KMS-11 (cell line): ENCODE results near the gene IRF2BPL.

ENCODE experiments used
- H2AFZ ChIP-seq: fragments of 200-600 bp; sonication (generic); 2 replicates; pipeline ENCODE4 v1.6.1; 2016; ENCODE audit warnings: antibody characterized with exemption, mixed run types, low read depth
- H3K27ac ChIP-seq: fragments of 200-600 bp; sonication (generic); 2 replicates; pipeline ENCODE4 v1.6.1; 2016; ENCODE audit warnings: mild to moderate bottlenecking, mixed run types
- H3K27me3 ChIP-seq: fragments of 200-600 bp; sonication (generic); 2 replicates; pipeline ENCODE4 v1.6.1; 2017; ENCODE audit warnings: mild to moderate bottlenecking, low read depth, mixed run types, moderate library complexity; ENCODE audit not compliant: insufficient read depth
- H3K36me3 ChIP-seq: fragments of 200-600 bp; sonication (generic); 2 replicates; pipeline ENCODE4 v1.6.1; 2017; ENCODE audit warnings: mild to moderate bottlenecking, mixed run types; ENCODE audit not compliant: insufficient read depth
- H3K4me1 ChIP-seq: fragments of 200-600 bp; sonication (generic); 2 replicates; pipeline ENCODE4 v1.6.1; 2016; ENCODE audit warnings: mild to moderate bottlenecking, low read depth, mixed run types; ENCODE audit not compliant: poor library complexity, severe bottlenecking
- H3K4me2 ChIP-seq: fragments of 200-600 bp; sonication (generic); 2 replicates; pipeline ENCODE4 v1.7.0; 2016; ENCODE audit warnings: mild to moderate bottlenecking, mixed run types
- H3K4me3 ChIP-seq: fragments of 200-600 bp; sonication (generic); IDR thresholded peaks from 2 replicates; pipeline ENCODE4 v1.6.1; 2017; ENCODE audit warnings: low read depth, low read length, mixed read lengths; ENCODE audit not compliant: insufficient read depth
- H3K79me2 ChIP-seq: fragments of 200-600 bp; sonication (generic); 2 replicates; pipeline ENCODE4 v1.6.1; 2016; ENCODE audit warnings: low read depth, mixed run types; ENCODE audit not compliant: insufficient read depth
- H3K9ac ChIP-seq: fragments of 200-600 bp; sonication (generic); 2 replicates; pipeline ENCODE4 v1.6.1; 2016; ENCODE audit warnings: mild to moderate bottlenecking, mixed run types
- H4K20me1 ChIP-seq: fragments of 200-600 bp; sonication (generic); 2 replicates; pipeline ENCODE4 v1.6.1; 2016; ENCODE audit warnings: mild to moderate bottlenecking, mixed run types; ENCODE audit not compliant: insufficient read depth
- TF ChIP-seq, protein P1 (sequence below): fragments of 200-600 bp; sonication (generic); conservative IDR thresholded peaks from 2 replicates; pipeline ENCODE4 v1.6.1; 2017; ENCODE audit warnings: low read depth, mild to moderate bottlenecking, antibody characterized with exemption, low read length, moderate library complexity, mixed read lengths

Gene IRF2BPL

DNA sequence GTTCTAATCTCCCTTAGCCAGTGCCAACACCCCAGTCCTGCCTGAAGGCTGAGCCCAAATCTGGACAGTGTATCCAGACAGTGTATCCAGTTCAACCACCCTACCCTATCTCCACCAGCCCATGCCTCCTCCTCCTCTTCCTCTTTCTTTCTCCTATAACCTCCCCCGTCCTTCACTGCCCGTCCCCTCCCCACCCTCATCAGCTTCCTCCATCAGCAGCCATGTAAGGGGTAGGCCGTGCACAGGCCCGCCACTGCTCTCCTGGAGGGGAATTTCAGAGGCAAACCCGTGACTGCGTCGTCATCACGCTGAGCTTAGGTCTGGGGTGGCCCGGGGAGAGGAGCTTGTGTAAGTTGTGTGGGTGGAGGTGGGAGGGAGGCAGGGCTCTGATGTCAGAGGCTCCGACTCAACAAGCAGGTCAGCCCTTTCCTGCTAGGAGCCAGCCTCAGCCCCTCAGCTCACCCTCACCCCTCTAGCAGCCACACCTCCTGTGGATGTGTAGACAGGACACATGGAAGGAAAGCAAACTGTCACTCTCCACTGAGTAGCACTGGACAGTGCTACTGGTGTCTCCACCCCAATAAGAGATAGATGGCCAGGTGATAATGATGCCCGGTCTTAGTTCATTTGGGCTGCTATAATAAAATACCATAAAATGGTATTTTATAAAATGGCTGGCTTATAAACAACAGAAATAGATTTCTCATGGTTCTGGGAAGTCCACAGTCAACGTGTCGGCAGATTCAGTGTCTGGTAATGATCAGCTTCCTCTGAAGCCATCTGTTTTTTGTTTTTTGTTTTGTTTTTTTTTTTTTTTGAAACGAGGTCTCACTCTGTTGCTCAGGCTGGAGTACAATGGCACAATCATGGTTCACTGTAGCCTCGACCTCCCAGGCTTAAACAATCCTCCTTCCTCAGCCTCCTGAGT, 50.5 kb downstream of the IRF2BPL start:
- Histone ChIP-seq H3K79me2 (no peaks in the 10 kb centered on the region), H3K36me3 (no peaks in the 10 kb centered on the region), H3K9ac (no peak overlapping the region), H4K20me1 (no peaks in the 10 kb centered on the region), H3K4me2 (no peak overlapping the region), H3K27ac (no peak overlapping the region), H2AFZ (no peak overlapping the region), H3K4me1 (no peaks in the 10 kb centered on the region), H3K4me3 (no peak overlapping the region), H3K27me3 (no peaks in the 10 kb centered on the region)
- TF ChIP-seq, protein P1, sequence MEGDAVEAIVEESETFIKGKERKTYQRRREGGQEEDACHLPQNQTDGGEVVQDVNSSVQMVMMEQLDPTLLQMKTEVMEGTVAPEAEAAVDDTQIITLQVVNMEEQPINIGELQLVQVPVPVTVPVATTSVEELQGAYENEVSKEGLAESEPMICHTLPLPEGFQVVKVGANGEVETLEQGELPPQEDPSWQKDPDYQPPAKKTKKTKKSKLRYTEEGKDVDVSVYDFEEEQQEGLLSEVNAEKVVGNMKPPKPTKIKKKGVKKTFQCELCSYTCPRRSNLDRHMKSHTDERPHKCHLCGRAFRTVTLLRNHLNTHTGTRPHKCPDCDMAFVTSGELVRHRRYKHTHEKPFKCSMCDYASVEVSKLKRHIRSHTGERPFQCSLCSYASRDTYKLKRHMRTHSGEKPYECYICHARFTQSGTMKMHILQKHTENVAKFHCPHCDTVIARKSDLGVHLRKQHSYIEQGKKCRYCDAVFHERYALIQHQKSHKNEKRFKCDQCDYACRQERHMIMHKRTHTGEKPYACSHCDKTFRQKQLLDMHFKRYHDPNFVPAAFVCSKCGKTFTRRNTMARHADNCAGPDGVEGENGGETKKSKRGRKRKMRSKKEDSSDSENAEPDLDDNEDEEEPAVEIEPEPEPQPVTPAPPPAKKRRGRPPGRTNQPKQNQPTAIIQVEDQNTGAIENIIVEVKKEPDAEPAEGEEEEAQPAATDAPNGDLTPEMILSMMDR: no peak

DNA sequence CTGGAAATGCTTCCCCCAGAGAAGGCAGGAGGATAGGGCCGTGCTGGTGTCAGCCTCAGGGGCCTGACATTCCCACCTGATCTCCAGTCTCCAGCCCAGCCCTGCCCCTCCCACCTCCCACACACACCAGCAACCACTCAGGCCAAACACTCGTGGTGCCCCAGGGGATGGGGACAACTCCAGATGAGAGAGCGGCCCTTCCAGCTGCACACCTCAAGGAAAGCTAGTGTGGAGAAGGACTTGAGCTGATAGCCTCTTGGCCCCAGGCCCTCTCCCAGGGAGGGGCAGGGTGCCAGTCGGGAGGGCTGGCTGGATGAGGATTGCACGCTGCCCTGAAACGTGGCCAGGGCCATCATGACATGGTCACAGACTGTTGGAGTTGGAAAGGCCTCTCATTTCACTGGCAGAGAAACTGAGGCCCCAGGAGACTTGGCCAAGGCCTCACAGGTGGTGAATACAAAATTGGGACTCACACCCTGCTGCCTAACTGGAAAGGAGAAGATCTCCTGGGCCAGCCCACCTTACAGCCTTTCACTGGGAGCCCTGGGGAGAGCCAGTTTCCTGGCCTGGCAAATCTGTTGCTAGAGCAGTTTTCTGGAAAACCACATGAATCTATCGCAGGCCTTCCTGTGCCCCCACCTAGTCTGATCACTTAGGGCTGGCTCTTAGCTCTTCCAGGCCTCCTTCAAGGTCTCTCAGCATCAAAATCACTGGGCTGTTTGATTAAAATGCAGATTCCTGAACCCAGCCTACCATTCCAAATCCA, 52.1 kb downstream of the IRF2BPL start:
- Histone ChIP-seq H3K27ac (no peak overlapping the region), H3K36me3 (no peaks in the 10 kb centered on the region), H3K9ac (no peak overlapping the region), H3K79me2 (no peaks in the 10 kb centered on the region), H3K27me3 (no peaks in the 10 kb centered on the region), H3K4me1 (no peaks in the 10 kb centered on the region), H3K4me3 (no peak overlapping the region), H2AFZ (no peak overlapping the region), H3K4me2 (no peak overlapping the region), H4K20me1 (no peaks in the 10 kb centered on the region)
- TF ChIP-seq, protein P1: no peak

DNA sequence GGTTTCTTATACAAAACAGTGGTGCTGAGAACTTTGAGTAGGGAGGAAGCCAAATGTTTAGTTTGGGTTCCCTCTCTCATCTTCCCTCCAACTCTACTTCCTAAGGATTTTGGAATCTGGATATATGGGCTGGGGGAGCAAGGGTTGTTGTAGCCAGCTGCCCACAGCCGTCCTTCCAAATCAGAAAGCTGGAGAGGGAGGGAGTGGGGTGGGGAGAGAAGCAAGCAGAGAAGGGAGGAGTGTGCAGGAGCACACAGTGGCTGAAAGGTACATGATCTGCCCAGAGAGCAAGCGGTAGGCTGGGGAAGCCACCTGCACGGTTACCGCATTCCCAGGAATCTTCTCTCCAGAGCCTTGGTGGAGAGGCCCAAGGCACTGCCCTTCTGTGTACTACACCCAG, 52.7 kb downstream of the IRF2BPL start:
- Histone ChIP-seq H4K20me1 (no peaks in the 10 kb centered on the region), H3K79me2 (no peaks in the 10 kb centered on the region), H3K4me1 (no peaks in the 10 kb centered on the region), H3K4me3 (no peak overlapping the region), H2AFZ (no peak overlapping the region), H3K27me3 (no peaks in the 10 kb centered on the region), H3K27ac (no peak overlapping the region), H3K4me2 (no peak overlapping the region), H3K9ac (no peak overlapping the region), H3K36me3 (no peaks in the 10 kb centered on the region)
- TF ChIP-seq, protein P1: no peak

DNA sequence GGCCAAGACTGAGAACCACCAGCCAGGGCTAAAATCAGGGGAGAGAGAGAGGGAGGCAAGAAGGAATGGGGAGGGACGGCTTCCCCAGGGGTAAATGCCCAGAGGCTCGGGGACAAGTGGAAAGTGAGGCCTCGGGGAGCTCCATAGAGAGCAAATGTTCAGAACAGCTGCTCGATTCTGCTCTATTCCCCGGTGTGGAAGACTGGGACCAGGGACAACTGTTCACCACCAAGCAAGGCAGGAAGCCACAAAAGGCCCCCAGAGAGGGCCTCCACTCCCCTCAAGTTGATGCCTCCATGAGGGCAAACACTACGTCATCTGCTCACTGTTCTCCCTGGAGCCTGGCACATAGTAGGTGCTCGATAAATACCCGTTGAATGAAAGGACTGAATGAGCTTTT, 53.5 kb downstream of the IRF2BPL start:
- Histone ChIP-seq H3K79me2 (no peaks in the 10 kb centered on the region), H3K36me3 (no peaks in the 10 kb centered on the region), H3K27me3 (no peaks in the 10 kb centered on the region), H3K4me2 (no peak overlapping the region), H4K20me1 (no peaks in the 10 kb centered on the region), H3K4me1 (no peaks in the 10 kb centered on the region), H3K4me3 (no peak overlapping the region), H2AFZ (no peak overlapping the region), H3K27ac (no peak overlapping the region), H3K9ac (no peak overlapping the region)
- TF ChIP-seq, protein P1: no peak
